Left ventricle myocardium superior (tissue), 1 donor: Measurements from ENCODE around the gene OPCML. TPM values are rescaled to one million over a fixed set of nuclear protein-coding genes. Genes with fewer than 3 reads are reported as not detected.
A peak's percentile ranks its signal among the peaks of the same experiment; 100 is the strongest.

ENCODE experiments used
- ATAC-seq: fragments of 200-7000 bp; cut with Tn5 transposase; one replicate; pipeline ENCODE4 v1.9.1; 2020; ENCODE audit warnings: mild to moderate bottlenecking, moderate library complexity
- DNase-seq: peaks from one replicate; pipeline ENCODE4 v3.0.0-alpha.2; 2020
- intact Hi-C: fragments of 100-400 bp; cut with micrococcal nuclease; formaldehyde crosslinking; loops from one replicate; pipeline ENCODE4 v1.11.0; 2022
- total RNA-seq: library from RNA; stranded (reverse); fragmentation: NEBNext Ultra II Directional; extraction: Animal tissue kit (Norgen Biotek cat#: 25700); gene quantifications from one replicate; pipeline ENCODE4 v1.2.1, GENCODE V29; 2021
- donor health status: DM: no; HTN: yes; CAD: no; lungs with severe emphysema.

The OPCML gene
- total RNA-seq, 1 donor from 2014 or later: 0.37 TPM

GRCh38 chr11:133171374-133171773 is 360.9 kb downstream of the OPCML start:
- DNase-seq: no peak
- intact Hi-C loops: no loop called here
- no peak for ATAC-seq

- intact Hi-C loops: no loop called here
- ATAC-seq (no peak), DNase-seq (no peak)
Measured at GRCh38 chr11:133168016-133168415, 364.3 kb downstream of the OPCML start.

GRCh38 chr11:133166662-133167061 is 365.6 kb downstream of the OPCML start:
- no peak for ATAC-seq
- no peak for DNase-seq
- intact Hi-C loops: no loop called here

- ATAC-seq: peak; percentile 28
- intact Hi-C loops: no loop called here
- DNase-seq: no peak
Measured at GRCh38 chr11:133164986-133165385, 367.3 kb downstream of the OPCML start.

GRCh38 chr11:133163463-133164419 is 368.6 kb downstream of the OPCML start:
- intact Hi-C loops: no loop called here
- ATAC-seq (peak; percentile 90), DNase-seq (no peak)

GRCh38 chr11:133162227-133162626 is 370.1 kb downstream of the OPCML start:
- ATAC-seq (no peak), DNase-seq (no peak)
- intact Hi-C loops: no loop called here

GRCh38 chr11:133160754-133161153 is 371.5 kb downstream of the OPCML start:
- DNase-seq (no peak), ATAC-seq (no peak)
- intact Hi-C loops: no loop called here

- intact Hi-C loops: loop anchor here (10.0 kb wide), 2 partner anchors 72 to 678 kb away; no protein-coding TSS in a partner anchor
- ATAC-seq (peak; percentile 73), DNase-seq (peak; percentile 50)
Measured at GRCh38 chr11:133156986-133157745, 375.1 kb downstream of the OPCML start.

- ATAC-seq: no peak
- intact Hi-C loops: loop anchor here (10.0 kb wide), 2 partner anchors 70 to 680 kb away; no protein-coding TSS in a partner anchor
Measured at GRCh38 chr11:133154781-133155180, 377.5 kb downstream of the OPCML start.

GRCh38 chr11:133154076-133154475 is 378.2 kb downstream of the OPCML start:
- ATAC-seq: no peak
- intact Hi-C loops: loop anchor here (10.0 kb wide), 2 partner anchors 69 to 681 kb away; no protein-coding TSS in a partner anchor
- DNase-seq: no peak

More at GRCh38 chr11:133154781-133155180, 377.5 kb downstream of the OPCML start:
- DNase-seq: no peak

- no peak for DNase-seq
- intact Hi-C loops: loop anchor here (10.0 kb wide), 2 partner anchors 68 to 682 kb away; no protein-coding TSS in a partner anchor
- ATAC-seq: no peak
Measured at GRCh38 chr11:133153031-133153430, 379.3 kb downstream of the OPCML start.

- ATAC-seq: peak; percentile 85
- intact Hi-C loops: loop anchor here (10.0 kb wide), 2 partner anchors 65 to 685 kb away; no protein-coding TSS in a partner anchor
- no peak for DNase-seq
Measured at GRCh38 chr11:133149698-133150097, 382.6 kb downstream of the OPCML start.

- intact Hi-C loops: no loop called here
- no peak for ATAC-seq
- DNase-seq: no peak
Measured at GRCh38 chr11:133147625-133148024, 384.7 kb downstream of the OPCML start.

GRCh38 chr11:133146697-133147306 is 385.5 kb downstream of the OPCML start:
- DNase-seq (no peak), ATAC-seq (peak; percentile 63)
- intact Hi-C loops: no loop called here

- no peak for DNase-seq
- intact Hi-C loops: loop anchor here (10.0 kb wide), 1 partner anchor 687 kb away; no protein-coding TSS in a partner anchor
- no peak for ATAC-seq
Measured at GRCh38 chr11:133137939-133138338, 394.4 kb downstream of the OPCML start.

- DNase-seq: no peak
- no peak for ATAC-seq
- intact Hi-C loops: loop anchor here (10.0 kb wide), 1 partner anchor 688 kb away; no protein-coding TSS in a partner anchor
Measured at GRCh38 chr11:133137270-133137669, 395.0 kb downstream of the OPCML start.

GRCh38 chr11:133136376-133136775 is 395.9 kb downstream of the OPCML start:
- intact Hi-C loops: loop anchor here (10.0 kb wide), 1 partner anchor 688 kb away; no protein-coding TSS in a partner anchor
- ATAC-seq (peak; percentile 38), DNase-seq (no peak)

- ATAC-seq (peak; percentile 84), DNase-seq (peak; percentile 69)
- intact Hi-C loops: loop anchor here (10.0 kb wide), 1 partner anchor 690 kb away; no protein-coding TSS in a partner anchor
Measured at GRCh38 chr11:133134314-133135173, 397.8 kb downstream of the OPCML start.
